K562 (cell line): ENCODE data around the gene ITGA11. TPM values are rescaled to one million over a fixed set of nuclear protein-coding genes. Genes with fewer than 3 reads are reported as not detected.

ENCODE experiments used
- ATAC-seq: fragments of 200-7000 bp; cut with Tn5 transposase; 3 replicates; pipeline ENCODE4 v1.9.1; 2020; ENCODE audit warnings: moderate library complexity
- BruUV-seq: library from RNA; stranded (reverse); fragments of 400-500 nt; replicated peaks from 2 replicates; lab custom pipeline; 2021; lab: Mats Ljungman, UMichigan
- CTCF ChIA-PET: fragments of 300-600 bp; formaldehyde crosslinking; extraction: SDS; loops from one replicate; lab custom pipeline; 2021; ENCODE audit warnings: low intra/inter-chr PET ratio; lab: Yijun Ruan, JAX
- POLR2A ChIA-PET: fragments of 300-600, 350-650 bp; sonication (Branson Sonifier 250); formaldehyde crosslinking; extraction: SDS; loops from one replicate; lab custom pipeline; 2021; ENCODE audit warnings: antibody characterized with exemption, inconsistent platforms; lab: Yijun Ruan, JAX
- DNase-seq, 4 experiments: peaks; one replicate each; pipeline versions ENCODE4 v3.0.0 to v3.0.0-alpha.2; 2011 to 2018; ENCODE audit warnings: low spot score in 3 of 4, mixed read lengths in 3 of 4; ENCODE audit errors: extremely low read depth in 1 of 4
- FAIRE-seq: peaks from 2 replicates; lab custom pipeline; 2011; peaks lifted over from hg19 to GRCh38; lab: Jason Lieb, UNC
- H2AFZ ChIP-seq: 2 replicates; pipeline ENCODE4 v1.6.0; 2011; ENCODE audit warnings: low read depth, low read length, control low read depth, inconsistent platforms
- H3K27ac ChIP-seq: fragments of 200-600 bp; 3 replicates; pipeline ENCODE4 v1.8.0; 2011; ENCODE audit warnings: low read depth, mild to moderate bottlenecking, control low read depth, inconsistent platforms, low read length, moderate library complexity, mixed read lengths; ENCODE audit errors: extremely low read depth
- H3K27me3 ChIP-seq, 2 experiments: fragments of 300-600 bp in 1 of 2; 2 replicates in 1 of 2; 3 replicates in 1 of 2; pipeline versions ENCODE4 v1.6.0 to v1.8.0; 2011; ENCODE audit warnings: inconsistent platforms in 2 of 2, low read length in 2 of 2, mild to moderate bottlenecking in 1 of 2, mixed read lengths in 1 of 2, moderate library complexity in 1 of 2; ENCODE audit not compliant: control insufficient read depth in 2 of 2, insufficient read depth in 2 of 2
- H3K36me3 ChIP-seq: fragments of 300-600 bp; 3 replicates; pipeline ENCODE4 v1.8.0; 2011; ENCODE audit warnings: mild to moderate bottlenecking, low read length, inconsistent platforms; ENCODE audit not compliant: control insufficient read depth, insufficient read depth
- H3K4me1 ChIP-seq, 2 experiments: fragments of 200-600 bp in 1 of 2; replicated peaks in 1 of 2; 2 replicates in 1 of 2; 3 replicates in 1 of 2; pipeline versions ENCODE4 v1.5.1 to v1.8.0; 2011; ENCODE audit warnings: inconsistent platforms in 2 of 2, low read length in 2 of 2, mild to moderate bottlenecking in 1 of 2, mixed read lengths in 1 of 2, moderate library complexity in 1 of 2; ENCODE audit not compliant: control insufficient read depth in 2 of 2, insufficient read depth in 2 of 2
- H3K4me2 ChIP-seq: 2 replicates; pipeline ENCODE4 v1.6.1; 2011; ENCODE audit warnings: low read length, control low read depth, inconsistent platforms, mixed read lengths; ENCODE audit not compliant: insufficient read depth
- H3K4me3 ChIP-seq: fragments of 200-600 bp; sonication (generic), shearing (Covaris generic); 2 replicates; pipeline ENCODE4 v1.5.1; 2016; ENCODE audit warnings: control low read depth, inconsistent platforms
- H3K79me2 ChIP-seq: fragments of 200-600 bp; 3 replicates; pipeline ENCODE4 v1.8.0; 2011; ENCODE audit warnings: low read length, inconsistent platforms; ENCODE audit not compliant: control insufficient read depth, insufficient read depth
- H3K9ac ChIP-seq, 2 experiments: 2 replicates each; pipeline versions ENCODE4 v1.6.0 to v1.6.1; 2011; ENCODE audit warnings: low read depth in 2 of 2, low read length in 2 of 2, control low read depth in 1 of 2, inconsistent platforms in 1 of 2, mild to moderate bottlenecking in 1 of 2, mixed read lengths in 1 of 2; ENCODE audit not compliant: insufficient read depth in 1 of 2
- H3K9me1 ChIP-seq: one replicate; pipeline ENCODE4 v1.6.0; 2011; ENCODE audit warnings: inconsistent platforms, mild to moderate bottlenecking, low read length, moderate library complexity; ENCODE audit not compliant: control insufficient read depth, insufficient read depth
- H3K9me3 ChIP-seq: replicated peaks from 2 replicates; pipeline ENCODE4 v1.5.1; 2011; ENCODE audit warnings: low read depth, low read length, inconsistent platforms; ENCODE audit not compliant: control insufficient read depth, insufficient read depth
- H4K20me1 ChIP-seq: replicated peaks from 2 replicates; pipeline ENCODE4 v1.6.1; 2011; ENCODE audit warnings: low read length, inconsistent platforms, mixed read lengths; ENCODE audit not compliant: control insufficient read depth, insufficient read depth
- BRD4 ChIP-seq: fragments of 200-600 bp; sonication (generic); IDR thresholded peaks from 2 replicates; pipeline ENCODE4 v1.6.1; 2017; ENCODE audit warnings: inconsistent platforms
- CTCF ChIP-seq, 3 experiments: IDR thresholded peaks in 2 of 3; conservative IDR thresholded peaks in 1 of 3; 2 replicates each; pipeline ENCODE4 v1.5.1; 2011 to 2012; ENCODE audit warnings: low read length in 3 of 3, mild to moderate bottlenecking in 3 of 3, control low read depth in 2 of 3, improper control_type of control experiment in 1 of 3, inconsistent platforms in 1 of 3, low read depth in 1 of 3, mixed read lengths in 1 of 3, moderate library complexity in 1 of 3; ENCODE audit not compliant: insufficient read depth in 2 of 3
- FOSL1 ChIP-seq: fragments of 200-800 bp; sonication (Bioruptor generic); conservative IDR thresholded peaks from 2 replicates; pipeline ENCODE4 v1.6.1; 2016; ENCODE audit warnings: missing genetic modification characterization, missing compliant biosample characterization
- PRMT5 ChIP-seq: sonication (generic); formaldehyde crosslinking; IDR thresholded peaks from 2 replicates; pipeline ENCODE4 v1.5.0; 2020; ENCODE audit warnings: missing genetic modification reagents
- RAD21 ChIP-seq, 2 experiments: fragments of 250-450 bp in 1 of 2; fragments of 450-650 bp in 1 of 2; sonication (Bioruptor Pico) in 1 of 2; formaldehyde crosslinking in 1 of 2; IDR thresholded peaks in 1 of 2; conservative IDR thresholded peaks in 1 of 2; 2 replicates each; pipeline versions ENCODE4 v1.4.0 to v1.8.0; 2020 to 2022; ENCODE audit warnings: mild to moderate bottlenecking in 2 of 2, moderate library complexity in 1 of 2
- RNF2 ChIP-seq: sonication (generic); IDR thresholded peaks from 2 replicates; pipeline ENCODE4 v1.6.1; 2016
- SRSF7 ChIP-seq: fragments of 200-400 bp; formaldehyde crosslinking; optimal IDR thresholded peaks from 2 replicates; pipeline ENCODE3; 2017; ENCODE audit warnings: mild to moderate bottlenecking, low read depth, low read length
- ZBTB17 ChIP-seq: fragments of 450-650 bp; formaldehyde crosslinking; IDR thresholded peaks from 2 replicates; pipeline ENCODE4 v1.4.0; 2020; ENCODE audit warnings: mild to moderate bottlenecking
- ZFP36 ChIP-seq: fragments of 150-350 bp; IDR thresholded peaks from 2 replicates; pipeline ENCODE4 v1.6.1; 2018; ENCODE audit warnings: low read length, low read depth; ENCODE audit not compliant: partially characterized antibody
- WGBS: fragments of 100-300 bp; shearing (Covaris generic); methylation state at CpG from one replicate; pipeline ENCODE4 v1.1.6; 2016; ENCODE audit warnings: low coverage, mixed read lengths; ENCODE audit not compliant: insufficient coverage; ENCODE audit errors: missing lambda C conversion rate; 5-methylcytosine and 5-hydroxymethylcytosine counted together
- in situ Hi-C: fragments of 300-500 bp; cut with MboI; formaldehyde crosslinking; loops from 4 replicates; pipeline ENCODE4 v1.15.0; 2018; ENCODE audit warnings: inconsistent platforms, mixed read lengths
- intact Hi-C: fragments of 100-400 bp; cut with micrococcal nuclease; formaldehyde crosslinking; loops from 2 replicates; pipeline ENCODE4 v1.14.2; 2022
- polyA plus RNA-seq, 8 experiments: library from polyadenylated mRNA; depleted of rRNA in 4 of 8; stranded (reverse) in 5 of 8; unstranded in 3 of 8; fragments of >200 nt; fragmentation: Nextera tagmentation in 2 of 8; fragmentation: Illumina TruSeq in 1 of 8; extraction: Ambion mirVana in 2 of 8; extraction: Trizol in 1 of 8; gene quantifications; 2 replicates each; pipeline versions ENCODE4 v1.2.1 to v1.2.3, GENCODE V29; 2011 to 2014; ENCODE audit warnings: inconsistent platforms in 1 of 8, missing spikeins in 1 of 8
- total RNA-seq, 7 experiments: library from RNA; depleted of rRNA in 6 of 7; stranded (reverse); fragments of >200 nt in 6 of 7; fragmentation: Illumina TruSeq in 2 of 7; extraction: Trizol in 2 of 7; gene quantifications; 2 replicates each; pipeline versions ENCODE4 v1.2.1 to v1.2.3, GENCODE V29; 2011 to 2021; ENCODE audit warnings: low replicate concordance in 1 of 7

Gene ITGA11
- total and polyA plus RNA-seq, 9 of the 15 experiments (the other 6 are each of a cell fraction or from before 2014, with no cell fraction given) = 0.01 TPM; not detected in 8

- WGBS = 0% methylated on average over 3 of the region's 3 CpGs
- CTCF ChIA-PET = no interaction called here
- Histone ChIP-seq H3K27me3 (peaks cover 12 to 42% of the 10 kb centered on the region in 2 experiments; a peak in 4 of 5 replicates), H3K9me3 (no peaks in the 10 kb centered on the region), H3K36me3 (no peaks in the 10 kb centered on the region), H3K4me2 (no peak overlapping the region), H4K20me1 (no peaks in the 10 kb centered on the region), H3K9me1 (no peaks in the 10 kb centered on the region), H3K27ac (no peak overlapping the region)
- intact Hi-C loops = no loop called here
- DNase-seq = no peak
- FAIRE-seq = no peak
- POLR2A ChIA-PET = no interaction called here
- BruUV-seq = no TSS peak
- in situ Hi-C loops = no loop called here
- TF ChIP-seq ZFP36 (peak; percentile 63), ZBTB17 (no peak), SRSF7 (no peak), PRMT5 (no peak), RNF2 (no peak)
- TF ChIP-seq, all 486 proteins: peak for 1
- Histone ChIP-seq H3K4me3 (no peak overlapping the region), H3K4me1 (peaks cover 0 to 4% of the 10 kb centered on the region in 2 experiments; a peak in 1 of 5 replicates), H3K9ac (no peak overlapping the region), H2AFZ (no peak overlapping the region), H3K79me2 (no peaks in the 10 kb centered on the region)
- ATAC-seq = no peak
Observed at GRCh38 chr15:68373028-68373427, 58.9 kb downstream of the ITGA11 start.

GRCh38 chr15:68372291-68372811 lies 59.6 kb downstream of the ITGA11 start:
- no peaks in the 10 kb centered on the region for H3K9me1 ChIP-seq
- no TSS peak for BruUV-seq
- intact Hi-C loops (no loop called here), in situ Hi-C loops (no loop called here)
- ChIA-PET CTCF (no interaction called here), POLR2A (no interaction called here)
- DNase-seq = peak; percentile 20 to 32 (median 27)
- no peak overlapping the region for H2AFZ ChIP-seq
- no peaks in the 10 kb centered on the region for H3K9me3 ChIP-seq
- ATAC-seq = peak; percentile 90
- H3K4me3 ChIP-seq = no peak overlapping the region
- no peaks in the 10 kb centered on the region for H4K20me1 ChIP-seq
- H3K27ac ChIP-seq = no peak overlapping the region
- no peak overlapping the region for H3K4me2 ChIP-seq
- no peak for FAIRE-seq
- H3K27me3 ChIP-seq = peaks cover 16 to 43% of the 10 kb centered on the region in 2 experiments; a peak in 4 of 5 replicates
- 1% methylated on average over 12 of the region's 12 CpGs for WGBS
- TF ChIP-seq RAD21 (CRISPR knock-in tag; conservative IDR thresholded peaks at IDR 0.05 in 1 of 2, IDR thresholded peaks at IDR 0.05 in 1 of 2) (peak; percentile 18 to 34; a peak in 2 of 4 replicates), BRD4 (no peak), CTCF (IDR thresholded peaks at IDR 0.05 in 2 of 3, conservative IDR thresholded peaks at IDR 0.05 in 1 of 3; ENCODE audit: insufficient read depth in 2 of 3, low read depth in 1 of 3, low read length in 3 of 3) (peak; percentile 42 to 48 (median 45)), FOSL1 (tag) (peak; percentile 26; the same call in 1 of the 2 replicates)
- no peak overlapping the region; a peak in 1 of 4 replicates for H3K9ac ChIP-seq
- no peaks in the 10 kb centered on the region for H3K79me2 ChIP-seq
- peaks cover 0 to 4% of the 10 kb centered on the region in 2 experiments; a peak in 1 of 5 replicates for H3K4me1 ChIP-seq
- no peaks in the 10 kb centered on the region for H3K36me3 ChIP-seq
